NK-92 (cell line): ENCODE measurements around the gene MKNK1.

ENCODE experiments used
- DNase-seq: peaks from one replicate; lab custom pipeline; 2025; ENCODE audit not compliant: unreplicated experiment; lab: John Stamatoyannopoulos, UW

The MKNK1 gene

DNA sequence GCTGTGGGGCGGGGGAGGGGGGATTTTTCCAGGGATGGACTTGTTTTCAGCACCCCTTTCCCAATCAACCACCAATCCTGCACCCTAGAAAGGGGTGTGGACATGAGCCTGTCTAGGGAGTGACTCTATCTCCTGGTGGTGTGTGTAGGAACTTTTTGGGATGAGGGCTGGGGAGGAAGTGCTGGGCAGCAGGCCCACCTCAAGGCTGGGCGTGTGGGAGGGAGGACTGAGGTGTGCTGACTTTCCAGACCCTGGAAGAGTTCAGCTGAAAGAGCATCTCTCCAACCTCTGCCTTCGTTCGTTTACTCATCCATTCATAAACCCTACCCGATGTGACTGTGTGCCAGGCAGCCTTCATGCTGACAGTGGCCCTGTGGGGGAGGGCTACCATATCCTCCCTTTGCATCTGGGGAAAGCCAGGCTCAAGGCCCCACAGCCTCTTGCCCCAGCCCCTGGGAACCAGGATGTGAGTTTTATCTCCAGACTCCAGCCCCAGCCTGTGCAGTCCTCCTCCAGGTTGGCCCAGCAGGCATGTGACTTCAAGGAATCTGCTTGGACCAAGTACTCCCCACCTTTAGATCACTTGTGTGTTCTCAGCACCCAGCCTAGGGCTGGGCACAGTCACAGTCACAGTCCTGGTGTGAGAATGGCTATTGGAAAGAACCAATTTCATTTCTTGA, 59.4 kb downstream of the MKNK1 start:
- no peak for DNase-seq

DNA sequence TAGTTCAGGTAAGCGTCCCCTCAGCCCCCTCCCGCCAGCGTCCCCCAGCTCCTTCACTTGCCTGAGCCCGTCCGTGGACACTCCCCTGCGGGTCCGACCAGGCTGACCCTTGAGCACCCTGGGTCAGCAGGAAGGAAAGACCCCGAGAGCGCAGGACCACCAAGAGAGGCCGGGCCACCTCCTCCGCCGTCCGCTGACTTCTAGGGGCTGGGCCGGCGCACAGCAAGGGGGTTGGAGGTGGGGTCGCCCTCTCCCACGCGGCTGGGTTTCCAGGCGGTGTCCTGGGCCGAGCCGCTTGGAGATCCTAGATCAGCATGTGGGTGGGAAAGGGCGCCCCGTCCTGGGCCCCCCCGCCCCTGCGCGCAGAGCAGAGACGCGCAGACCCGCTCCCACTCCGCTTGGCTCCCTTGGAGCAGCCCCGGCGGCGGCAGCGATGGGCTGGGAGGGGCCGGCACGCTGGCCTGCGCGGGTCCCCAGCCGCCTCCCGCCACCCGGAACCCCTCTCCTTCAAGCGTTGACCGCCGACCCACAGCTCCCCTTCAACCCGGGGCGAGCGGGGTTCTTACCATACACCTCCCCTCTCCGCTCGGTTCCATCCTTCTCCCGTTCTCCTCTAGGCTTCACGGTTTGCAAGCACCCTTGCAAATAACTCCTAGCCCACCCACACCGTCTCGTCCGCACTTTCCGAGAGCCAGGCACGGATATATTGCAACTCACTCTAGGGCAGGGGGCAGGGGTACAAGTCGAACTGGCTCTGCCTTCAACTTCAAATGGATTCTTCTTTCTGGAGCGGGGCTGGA, 60.1 kb downstream of the MKNK1 start:
- no peak for DNase-seq

DNA sequence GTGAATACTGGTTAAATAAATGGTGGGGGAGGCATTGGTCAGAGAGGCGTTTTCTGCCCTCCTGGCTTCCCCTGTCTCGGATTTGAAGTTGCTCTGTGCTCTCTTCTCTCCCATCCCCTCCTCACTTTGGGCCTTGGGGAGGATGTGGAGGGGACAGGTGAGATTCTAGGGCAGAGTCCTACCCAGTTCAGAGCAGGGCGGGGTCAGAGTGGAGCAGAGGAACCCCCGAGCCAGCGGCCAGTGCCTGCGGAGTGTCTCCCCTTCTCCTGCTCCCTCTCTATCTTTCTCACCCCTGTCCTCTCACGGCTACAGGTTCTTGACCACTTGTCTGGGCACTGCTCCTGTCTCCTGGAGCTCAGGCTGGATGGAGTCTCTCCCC, 60.7 kb downstream of the MKNK1 start:
- DNase-seq, result no peak

- no peak for DNase-seq
Observed at GRCh38 chr1:46539972-46540371, 64.1 kb downstream of the MKNK1 start.

DNA sequence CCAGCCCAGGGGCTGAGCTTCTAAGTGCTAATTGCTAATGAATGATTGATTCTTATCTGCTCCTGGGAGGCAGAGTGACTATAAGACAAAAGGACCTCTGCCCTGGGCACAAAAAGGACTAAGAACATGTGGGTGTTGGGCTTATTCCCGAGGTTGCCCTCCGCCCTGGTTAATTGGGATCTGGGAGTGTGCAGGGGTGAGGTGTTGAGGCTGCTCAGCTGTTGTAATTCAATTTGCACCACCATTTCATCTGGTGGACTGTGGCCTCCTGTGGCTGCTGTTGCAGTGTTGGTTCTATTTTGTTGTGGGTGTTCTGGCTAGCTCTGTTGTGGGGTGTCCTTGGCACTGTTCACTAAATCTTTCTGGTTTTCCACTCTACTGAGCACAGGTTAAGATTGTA, 65.9 kb downstream of the MKNK1 start:
- DNase-seq, result no peak

- no peak for DNase-seq
Observed at GRCh38 chr1:46537651-46538050, 66.4 kb downstream of the MKNK1 start.

GRCh38 chr1:46536527-46536926, 67.5 kb downstream of the MKNK1 start:
- DNase-seq, result no peak

DNA sequence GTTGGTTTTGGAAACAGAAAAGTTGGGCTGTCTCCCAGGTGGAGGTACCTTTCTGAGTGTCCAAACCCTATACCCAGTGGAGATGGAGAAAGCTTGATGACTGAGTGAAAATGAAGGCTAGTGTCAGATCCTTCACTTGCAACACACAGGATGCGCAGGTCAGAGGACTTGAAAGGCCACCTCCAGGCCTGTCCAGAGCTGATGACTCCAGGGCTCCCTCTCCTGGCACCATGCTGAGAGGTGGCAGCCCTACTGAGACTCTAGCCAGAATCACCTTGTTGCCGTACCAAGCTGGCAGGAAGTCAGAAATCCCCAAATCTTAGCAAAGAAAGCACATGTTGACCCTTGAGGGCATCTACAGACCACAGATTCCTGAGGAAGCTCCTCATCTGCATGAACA, 69.0 kb downstream of the MKNK1 start:
- DNase-seq, result no peak

- no peak for DNase-seq
Observed at GRCh38 chr1:46533179-46533864, 70.7 kb downstream of the MKNK1 start.

DNA sequence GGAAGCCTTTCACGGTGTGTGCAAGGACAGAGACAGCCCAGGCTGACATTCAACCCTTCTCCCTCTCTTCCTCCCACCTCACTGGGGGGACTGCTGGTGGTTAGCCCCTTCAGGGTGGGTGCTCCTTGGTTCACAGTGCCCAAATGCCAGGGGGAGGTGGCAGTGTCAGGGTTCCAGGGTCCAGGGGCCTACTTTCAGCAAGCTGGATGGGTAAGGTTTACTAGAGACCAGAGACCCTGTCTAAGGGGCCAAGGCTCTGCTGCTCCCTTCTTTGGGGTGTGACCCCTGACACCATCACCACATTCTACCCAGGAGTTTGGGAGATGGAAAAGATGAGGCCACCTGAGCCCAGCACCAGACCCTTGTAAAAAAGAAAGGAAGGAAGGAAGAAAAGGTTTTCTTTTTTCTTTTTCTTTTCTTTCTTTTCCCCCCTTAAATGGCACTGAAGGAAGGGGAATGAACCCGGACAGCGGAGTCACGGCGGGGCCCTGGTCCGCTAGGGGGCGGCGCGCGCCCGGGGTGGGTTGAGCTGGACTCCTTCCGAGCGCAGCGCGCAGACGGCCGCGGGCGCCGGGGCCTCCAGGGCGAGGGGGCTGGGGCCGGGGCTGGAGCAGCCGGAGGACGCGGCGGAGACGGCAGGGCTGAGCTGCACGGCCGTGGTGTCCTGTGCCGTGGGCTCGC, 71.4 kb downstream of the MKNK1 start:
- no peak for DNase-seq

DNA sequence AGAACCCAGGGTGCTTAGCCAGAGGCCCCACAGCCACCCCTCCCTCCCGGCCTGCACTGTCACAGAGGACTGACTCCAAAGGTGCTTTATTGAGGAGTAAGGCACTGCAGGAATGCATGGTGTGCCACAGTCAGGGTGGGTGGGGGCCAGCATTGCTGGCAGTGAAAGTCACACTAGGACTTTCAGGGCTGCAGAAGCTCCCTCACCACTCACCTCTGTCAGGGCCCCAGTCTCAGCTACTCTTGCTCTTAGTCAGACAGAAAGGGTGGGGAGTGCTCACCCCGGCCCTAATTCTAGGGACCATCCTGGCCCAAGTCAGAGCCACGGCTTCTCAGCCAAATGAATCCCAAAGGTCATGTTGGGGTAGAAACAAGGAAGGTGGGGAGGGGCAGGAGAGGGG, 72.0 kb downstream of the MKNK1 start:
- no peak for DNase-seq

DNA sequence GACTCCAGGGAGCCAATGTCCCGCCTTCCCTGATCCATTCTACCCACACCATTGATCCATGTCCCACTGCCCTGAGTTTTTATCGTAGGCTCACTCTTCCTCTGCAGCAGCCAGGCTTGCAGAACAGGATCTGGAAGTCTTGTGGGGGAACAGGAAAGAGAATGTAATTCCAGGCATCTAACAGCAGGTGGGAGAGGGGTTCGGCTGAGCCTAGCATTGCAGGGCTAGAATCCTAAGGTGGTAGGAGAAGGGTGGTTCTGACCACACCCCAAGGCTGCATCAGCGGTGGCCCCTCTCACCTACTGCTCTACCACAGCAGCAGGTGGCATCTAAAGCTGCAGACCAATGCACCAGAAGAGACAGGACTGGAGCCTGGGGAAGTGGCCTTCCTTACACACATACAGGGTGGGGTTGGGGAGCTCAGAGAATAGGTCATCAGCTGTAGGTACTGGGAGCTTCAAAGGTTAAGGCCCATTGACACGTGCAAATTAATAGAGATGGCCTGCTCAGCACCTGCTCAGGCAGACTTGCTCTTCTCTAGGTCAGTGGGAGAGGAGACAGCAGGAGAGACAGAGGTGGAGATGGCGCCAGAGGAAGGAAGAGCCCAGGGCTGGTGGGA, 73.2 kb downstream of the MKNK1 start:
- no peak for DNase-seq

DNA sequence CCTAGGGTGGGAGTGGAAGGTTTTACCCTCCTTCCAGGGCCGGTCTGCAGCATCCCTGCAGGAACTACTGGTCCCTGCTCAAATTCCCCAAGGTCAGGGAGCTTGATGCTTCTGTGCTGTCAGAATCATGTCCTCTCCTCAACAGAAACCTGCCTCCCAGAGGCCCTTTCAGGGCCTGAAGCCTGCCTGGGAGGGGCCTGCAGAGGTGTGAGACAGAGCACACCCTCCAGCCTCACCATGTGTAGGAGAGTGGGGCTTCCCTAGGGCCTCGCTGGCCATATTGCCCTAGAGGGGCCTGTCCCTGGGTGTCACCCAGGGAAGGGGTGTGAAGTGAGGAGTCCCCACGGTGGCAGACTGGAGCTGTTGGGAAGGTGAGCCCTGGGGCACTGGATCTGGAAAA, 73.8 kb downstream of the MKNK1 start:
- DNase-seq, result no peak

DNA sequence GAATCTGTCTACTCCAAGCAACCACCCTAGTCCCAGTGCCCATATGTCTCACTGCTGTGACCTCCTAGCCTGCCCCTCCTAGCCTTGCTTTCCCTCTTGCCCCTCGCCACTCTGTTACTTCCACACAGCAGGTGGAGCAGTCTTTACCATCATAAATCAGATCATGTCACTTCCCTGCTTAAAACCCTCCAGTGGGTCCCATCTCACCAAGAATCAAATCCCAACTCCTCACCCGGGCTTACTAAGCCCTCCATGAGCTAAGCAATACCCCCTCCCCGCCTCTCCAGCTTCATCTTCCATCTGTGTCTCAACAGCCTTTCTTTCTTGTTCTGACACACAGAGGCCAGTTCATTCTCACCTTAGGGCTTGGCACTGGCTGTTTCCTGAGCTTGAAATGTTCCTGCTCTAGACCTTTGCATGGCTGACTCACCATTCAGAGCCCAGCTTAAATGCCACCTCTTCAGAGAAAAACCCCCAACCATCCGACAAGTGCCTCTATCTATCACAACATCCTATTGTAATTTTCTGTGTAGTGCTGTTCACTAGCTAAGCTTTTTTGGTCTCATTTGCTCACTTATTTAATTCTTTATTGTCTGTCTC, 74.9 kb downstream of the MKNK1 start:
- DNase-seq, result no peak

DNA sequence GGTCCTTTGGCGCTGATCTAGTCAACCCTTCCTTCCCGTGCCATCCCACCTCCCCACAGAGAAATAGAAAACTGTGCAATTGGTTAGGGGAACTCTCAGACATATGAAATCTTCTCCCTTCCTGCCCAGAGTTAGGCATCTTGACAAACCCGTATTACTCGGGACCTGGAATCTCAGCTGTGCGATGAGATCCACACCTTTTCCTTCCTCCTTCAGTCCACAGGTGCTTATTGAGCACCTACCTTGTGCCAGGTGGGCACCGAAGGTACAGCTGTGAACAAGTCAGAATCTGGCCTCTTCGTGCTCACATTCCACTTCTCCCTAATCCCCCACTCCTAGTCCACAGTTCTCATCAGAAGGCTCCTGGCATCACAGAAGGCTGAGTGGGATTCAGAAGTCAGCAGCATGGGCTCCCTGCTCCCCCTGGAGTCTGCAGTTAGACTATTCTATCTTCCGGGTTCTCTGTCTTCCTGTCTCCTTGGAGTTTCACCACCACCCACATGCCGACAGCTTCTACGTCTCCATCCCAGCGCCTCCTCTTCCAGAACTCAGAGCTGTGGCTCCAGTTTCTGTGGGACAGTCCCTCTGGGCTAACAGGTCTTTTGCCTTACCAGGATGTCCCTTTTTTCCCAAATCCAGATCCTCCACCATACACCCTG, 75.6 kb downstream of the MKNK1 start:
- DNase-seq, result no peak

GRCh38 chr1:46527474-46528296, 76.4 kb downstream of the MKNK1 start:
- no peak for DNase-seq

- DNase-seq, result no peak
Observed at GRCh38 chr1:46526691-46527291, 77.3 kb downstream of the MKNK1 start.

GRCh38 chr1:46526013-46526690, 77.9 kb downstream of the MKNK1 start:
- DNase-seq, result no peak
